Fibroblast of skin of left quadriceps (primary cell): Measurements from ENCODE around the gene RNF11.

Experiments used
- DNase-seq, 2 experiments: peaks; one replicate each; pipeline ENCODE4 v3.0.0-alpha.2; 2013; ENCODE audit warnings: low read depth in 2 of 2

RNF11 gene

GRCh38 chr1:51313268-51313852 lies 77.3 kb downstream of the RNF11 start:
- DNase-seq: no peak

- DNase-seq: peak; percentile 37 to 44
These were observed 78.1 kb downstream of the RNF11 start for GRCh38 chr1:51313961-51314777.

- no peak for DNase-seq
These were observed 78.9 kb downstream of the RNF11 start for GRCh38 chr1:51314974-51315373.

GRCh38 chr1:51316113-51316845 lies 80.2 kb downstream of the RNF11 start:
- DNase-seq: no peak

GRCh38 chr1:51316846-51317120 lies 80.7 kb downstream of the RNF11 start:
- DNase-seq: no peak

GRCh38 chr1:51317798-51318197 lies 81.7 kb downstream of the RNF11 start:
- DNase-seq: no peak

GRCh38 chr1:51320967-51321923 lies 85.2 kb downstream of the RNF11 start:
- DNase-seq: no peak

GRCh38 chr1:51321924-51322280 lies 85.8 kb downstream of the RNF11 start:
- DNase-seq: no peak

GRCh38 chr1:51322417-51323101 lies 86.5 kb downstream of the RNF11 start:
- DNase-seq: no peak
